Thyroid gland (tissue), 4 donors: ENCODE measurements around the gene SRRM2.

ENCODE experiments used
- POLR2A ChIP-seq, 2 donors: fragments of 450-650 bp; IDR thresholded peaks; one replicate each; pipeline ENCODE4 v1.6.1; 2017; ENCODE audit warnings: antibody characterized with exemption in 2 of 2, mild to moderate bottlenecking in 2 of 2, moderate library complexity in 1 of 2
- TF ChIP-seq, protein P1 (sequence below), 6 experiments: fragments of 200-600 bp in 3 of 6; fragments of 450-650 bp in 3 of 6; sonication (generic) in 3 of 6; IDR thresholded peaks; one replicate each; pipeline ENCODE4 v1.5.1; 2016 to 2019; ENCODE audit warnings: antibody characterized with exemption in 6 of 6, mild to moderate bottlenecking in 2 of 6, inconsistent platforms in 1 of 6, moderate library complexity in 1 of 6

DNA sequence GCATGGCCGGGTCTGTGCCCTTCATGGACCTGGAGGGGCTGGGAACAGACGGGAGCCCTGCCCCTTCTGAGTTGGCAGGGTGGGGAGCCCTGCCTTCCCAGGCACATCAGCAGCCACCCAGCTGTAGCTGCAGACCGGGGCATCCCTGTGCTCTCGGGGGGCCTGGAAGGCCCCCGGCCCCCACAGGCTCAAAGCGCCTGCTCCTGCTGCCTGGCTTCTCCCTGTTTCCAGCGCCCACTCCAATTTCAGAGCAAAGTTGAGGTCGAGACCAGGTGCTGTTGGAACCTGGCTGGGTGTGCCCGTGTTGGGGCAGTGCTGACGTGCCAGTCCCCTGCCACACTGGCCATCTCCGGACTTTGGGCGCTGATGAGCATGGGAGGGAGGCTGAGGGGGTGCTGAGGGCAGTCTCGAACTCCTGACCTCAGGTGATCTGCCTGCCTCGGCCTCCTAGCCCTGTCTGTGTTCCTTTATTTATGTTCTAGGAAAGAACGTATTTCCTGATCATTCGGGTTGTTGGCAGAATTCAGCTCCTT lies 27.6 kb upstream of the SRRM2 start:
- TF ChIP-seq, protein P1, sequence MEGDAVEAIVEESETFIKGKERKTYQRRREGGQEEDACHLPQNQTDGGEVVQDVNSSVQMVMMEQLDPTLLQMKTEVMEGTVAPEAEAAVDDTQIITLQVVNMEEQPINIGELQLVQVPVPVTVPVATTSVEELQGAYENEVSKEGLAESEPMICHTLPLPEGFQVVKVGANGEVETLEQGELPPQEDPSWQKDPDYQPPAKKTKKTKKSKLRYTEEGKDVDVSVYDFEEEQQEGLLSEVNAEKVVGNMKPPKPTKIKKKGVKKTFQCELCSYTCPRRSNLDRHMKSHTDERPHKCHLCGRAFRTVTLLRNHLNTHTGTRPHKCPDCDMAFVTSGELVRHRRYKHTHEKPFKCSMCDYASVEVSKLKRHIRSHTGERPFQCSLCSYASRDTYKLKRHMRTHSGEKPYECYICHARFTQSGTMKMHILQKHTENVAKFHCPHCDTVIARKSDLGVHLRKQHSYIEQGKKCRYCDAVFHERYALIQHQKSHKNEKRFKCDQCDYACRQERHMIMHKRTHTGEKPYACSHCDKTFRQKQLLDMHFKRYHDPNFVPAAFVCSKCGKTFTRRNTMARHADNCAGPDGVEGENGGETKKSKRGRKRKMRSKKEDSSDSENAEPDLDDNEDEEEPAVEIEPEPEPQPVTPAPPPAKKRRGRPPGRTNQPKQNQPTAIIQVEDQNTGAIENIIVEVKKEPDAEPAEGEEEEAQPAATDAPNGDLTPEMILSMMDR (IDR thresholded peaks at IDR 0.05), result no peak
- no peak for TF ChIP-seq POLR2A (IDR thresholded peaks at IDR 0.05)
